Glomerular visceral epithelial cell (primary cell): Measurements from ENCODE around the gene LRPAP1.
"Not testable (repeated sequence)": the region's sequence is repeated elsewhere in the genome, so short reads cannot be mapped to it uniquely, and the experiment has no call there.

Experiments used
- DNase-seq: peaks from one replicate; pipeline ENCODE4 v3.0.0-alpha.2; 2016; ENCODE audit errors: extremely low spot score

LRPAP1 gene

DNA sequence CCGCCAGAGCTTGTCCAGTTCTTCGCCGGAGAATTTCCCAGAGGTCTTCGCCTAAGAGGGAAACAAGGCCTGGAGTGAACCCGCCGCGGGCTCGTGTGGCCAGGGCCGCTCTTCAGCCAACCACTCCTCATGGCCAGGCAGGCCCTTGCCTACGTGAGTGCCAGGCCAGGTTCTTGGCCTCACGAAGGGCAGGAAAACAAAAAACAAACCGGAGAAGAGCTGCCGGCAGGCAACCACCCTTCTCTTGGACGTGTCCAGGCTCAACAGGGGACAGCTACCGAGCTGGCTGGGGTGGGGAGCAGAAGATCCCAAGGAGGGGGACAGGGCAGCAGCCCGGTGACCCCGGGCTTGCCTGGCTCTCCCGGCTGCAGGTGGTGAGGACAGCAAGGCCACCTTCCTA, 13.3 kb downstream of the LRPAP1 start:
- DNase-seq = no peak

DNA sequence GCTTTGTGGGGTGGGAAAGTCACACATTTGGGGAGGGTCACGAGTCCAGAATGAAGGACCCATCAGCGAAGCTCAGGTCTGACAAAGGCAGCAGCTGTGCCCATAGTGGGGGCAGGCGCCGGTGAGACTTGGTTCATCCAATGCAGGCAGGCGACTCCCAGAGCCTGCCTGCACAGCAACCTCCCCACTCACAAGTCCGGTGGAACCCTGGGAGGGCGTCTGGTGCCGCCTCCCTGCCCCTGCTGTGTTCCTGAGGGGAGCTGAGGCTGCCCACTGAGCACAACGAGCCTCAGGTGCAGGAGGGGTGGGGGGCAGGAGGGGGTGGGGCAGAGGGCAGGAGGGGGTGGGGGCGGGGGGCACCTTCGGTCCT, 13.7 kb downstream of the LRPAP1 start:
- no peak for DNase-seq

DNA sequence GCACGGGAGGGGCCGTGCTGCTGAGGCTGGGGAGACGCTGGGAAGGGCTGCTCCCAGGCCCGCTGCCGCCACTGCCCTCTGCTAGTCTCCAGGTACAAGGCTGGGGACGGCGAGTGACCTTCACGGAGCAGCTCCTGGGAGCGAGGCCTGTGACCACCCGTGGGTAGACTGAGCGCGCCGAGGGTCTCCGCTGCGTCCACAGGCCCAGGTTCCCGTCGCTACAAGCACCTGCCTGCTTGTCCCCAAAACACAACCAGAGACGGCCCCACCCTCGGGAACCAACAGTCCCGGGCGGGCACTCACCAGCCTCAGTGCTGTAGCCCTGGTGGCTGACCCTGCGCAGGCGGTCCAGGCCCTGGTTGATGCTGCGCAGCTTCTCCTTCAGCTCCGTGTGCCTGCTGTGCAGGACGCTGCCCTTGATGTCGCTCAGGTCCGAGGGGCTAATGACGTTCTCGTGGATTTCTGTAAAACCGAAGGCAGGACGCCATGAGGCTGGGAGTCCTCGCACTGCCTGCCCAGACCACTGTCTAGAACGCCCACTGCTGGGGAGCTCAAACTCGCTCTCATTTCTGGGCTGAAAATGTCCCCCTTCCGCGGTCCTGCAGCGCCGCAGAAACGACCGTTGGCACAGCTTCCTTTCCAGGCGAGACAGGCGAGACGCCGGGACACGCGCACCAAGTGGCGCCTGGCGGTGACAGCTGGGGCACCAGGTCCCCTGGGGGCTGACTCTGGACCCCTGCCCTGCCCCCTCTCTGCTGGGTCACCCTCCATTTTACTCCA, 14.3 kb downstream of the LRPAP1 start:
- DNase-seq = no peak

DNA sequence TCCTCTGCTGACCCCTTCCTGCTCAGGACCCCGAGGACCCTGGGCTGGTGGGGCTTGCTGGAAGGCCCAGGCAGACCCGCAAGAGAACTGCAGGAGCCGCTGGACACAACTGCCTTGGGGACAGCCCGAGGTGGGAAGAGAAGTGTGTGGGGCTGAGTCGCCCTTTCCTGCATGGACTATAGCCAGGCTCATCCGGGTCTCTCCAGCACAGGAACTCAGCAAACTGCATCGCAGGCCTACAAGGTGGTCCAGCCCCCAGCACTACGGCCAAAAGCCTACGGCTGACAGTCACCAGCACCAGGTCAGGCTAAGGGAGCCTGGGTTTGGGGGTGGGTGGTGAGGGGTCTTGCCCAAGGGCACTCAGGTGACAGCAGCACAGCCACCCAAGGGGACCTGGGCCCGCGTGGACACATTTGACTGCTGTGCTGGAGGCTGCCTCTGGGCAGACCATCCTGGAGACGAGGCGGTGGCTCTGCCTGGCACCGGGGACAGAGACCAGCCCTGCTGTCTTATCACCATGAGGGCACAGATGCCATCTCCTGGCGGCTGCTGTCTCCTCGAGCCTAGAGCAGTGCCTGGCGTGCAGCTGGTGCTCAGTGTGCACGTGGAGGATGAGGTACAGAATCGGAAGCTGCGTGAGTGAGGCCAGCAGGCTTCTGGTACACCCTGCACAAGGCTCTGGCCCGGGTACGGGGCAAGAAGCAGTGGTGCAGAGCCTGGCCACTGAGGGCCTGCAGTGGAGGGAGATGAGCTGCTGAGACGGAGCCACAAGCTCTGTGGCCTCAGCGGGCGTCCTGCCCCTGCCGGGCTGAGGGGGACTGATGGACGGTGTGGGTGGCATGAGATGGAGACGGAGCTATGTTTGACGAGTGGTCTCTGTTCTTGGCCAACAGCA, 15.1 kb downstream of the LRPAP1 start:
- no peak for DNase-seq

DNA sequence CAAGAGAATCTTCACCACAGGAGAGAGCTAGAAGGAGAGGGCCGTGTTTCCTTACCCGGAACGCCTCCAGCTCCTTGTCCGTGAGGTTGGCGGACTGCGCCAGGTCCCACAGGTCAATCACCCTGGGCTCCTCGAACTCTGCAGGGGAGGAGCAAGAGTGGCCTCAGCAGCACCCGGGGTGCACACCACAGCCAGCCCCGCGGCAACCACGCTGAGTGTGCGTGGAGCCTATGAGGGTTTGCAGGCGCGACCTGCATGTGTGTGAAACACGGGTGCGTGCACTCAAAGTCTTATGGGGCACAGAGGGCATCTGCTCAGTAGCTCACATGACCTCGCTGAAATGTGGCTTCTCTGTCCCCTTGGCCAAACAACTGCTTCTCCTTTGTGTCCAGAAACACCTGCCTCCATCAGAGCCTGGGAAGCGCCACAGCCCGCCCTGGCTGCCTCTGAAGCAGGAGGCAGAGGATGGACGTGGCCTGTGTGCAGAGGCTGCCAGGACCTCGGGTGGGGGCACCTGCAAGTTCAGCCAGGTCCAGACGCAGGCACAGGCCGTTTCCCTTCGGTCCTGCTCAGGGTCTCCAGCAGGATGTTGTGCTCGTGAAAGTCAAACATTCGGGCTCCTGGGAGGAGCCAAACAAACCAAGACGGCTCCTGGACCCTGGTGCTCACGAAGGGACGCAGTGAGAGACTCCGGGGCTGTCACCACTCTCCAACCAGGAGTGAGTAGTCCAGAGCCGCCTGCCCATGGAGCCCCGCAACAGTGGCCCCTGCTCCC, 16.0 kb downstream of the LRPAP1 start:
- DNase-seq = no peak

DNA sequence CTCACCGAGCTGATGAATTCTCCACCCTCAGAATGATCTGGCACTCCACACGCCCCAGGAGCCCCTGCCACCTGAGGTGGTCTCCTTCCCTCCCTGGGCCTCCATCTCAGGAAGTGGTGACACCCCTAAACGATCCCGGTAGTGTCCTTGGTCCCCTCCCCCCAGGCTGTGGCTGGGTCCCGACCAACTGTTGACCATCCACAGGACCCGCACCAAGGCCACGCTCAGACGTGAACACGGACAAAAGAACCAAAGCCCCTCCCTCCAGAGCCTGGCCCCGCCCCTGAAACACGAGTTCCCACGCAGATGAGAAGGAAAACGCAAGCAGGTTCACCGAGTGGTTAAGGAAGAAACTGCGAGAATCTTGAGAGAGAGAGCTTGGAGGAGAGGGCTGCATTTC, 16.6 kb downstream of the LRPAP1 start:
- DNase-seq = no peak

DNA sequence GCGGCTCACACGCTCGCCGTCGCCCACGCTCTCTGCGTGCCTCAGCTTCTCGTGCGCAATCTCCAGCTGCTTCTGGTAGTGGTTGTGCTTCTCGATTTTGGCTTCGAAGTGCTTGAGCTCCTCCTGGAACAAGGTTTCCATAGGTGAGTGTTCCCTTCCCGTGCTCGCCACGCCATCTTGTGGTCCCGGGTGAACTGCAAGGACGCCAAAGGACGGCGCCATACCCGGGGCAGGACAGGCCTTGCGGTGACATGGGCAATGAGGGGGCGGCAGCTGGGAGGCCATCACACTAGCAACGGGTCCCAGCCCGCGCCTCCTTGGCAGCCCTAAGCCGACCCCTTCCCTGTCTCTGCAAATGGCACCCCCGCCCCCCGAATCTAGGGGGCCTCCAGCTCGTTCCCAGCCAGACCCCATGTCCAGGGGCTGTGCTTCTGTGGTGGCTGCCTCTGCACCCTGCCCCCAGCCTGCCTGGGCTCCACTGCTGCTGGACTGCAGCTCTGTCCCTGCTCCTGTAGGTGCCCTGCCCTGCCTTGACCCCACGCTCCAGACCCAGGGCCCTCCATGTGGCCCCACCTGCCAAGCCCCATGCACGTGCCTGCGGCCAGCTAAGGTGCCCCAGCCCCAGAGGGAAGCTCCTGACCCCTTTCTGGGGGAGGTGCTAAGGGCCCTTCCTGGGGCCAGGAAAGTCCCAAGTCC, 17.3 kb downstream of the LRPAP1 start:
- DNase-seq = no peak

DNA sequence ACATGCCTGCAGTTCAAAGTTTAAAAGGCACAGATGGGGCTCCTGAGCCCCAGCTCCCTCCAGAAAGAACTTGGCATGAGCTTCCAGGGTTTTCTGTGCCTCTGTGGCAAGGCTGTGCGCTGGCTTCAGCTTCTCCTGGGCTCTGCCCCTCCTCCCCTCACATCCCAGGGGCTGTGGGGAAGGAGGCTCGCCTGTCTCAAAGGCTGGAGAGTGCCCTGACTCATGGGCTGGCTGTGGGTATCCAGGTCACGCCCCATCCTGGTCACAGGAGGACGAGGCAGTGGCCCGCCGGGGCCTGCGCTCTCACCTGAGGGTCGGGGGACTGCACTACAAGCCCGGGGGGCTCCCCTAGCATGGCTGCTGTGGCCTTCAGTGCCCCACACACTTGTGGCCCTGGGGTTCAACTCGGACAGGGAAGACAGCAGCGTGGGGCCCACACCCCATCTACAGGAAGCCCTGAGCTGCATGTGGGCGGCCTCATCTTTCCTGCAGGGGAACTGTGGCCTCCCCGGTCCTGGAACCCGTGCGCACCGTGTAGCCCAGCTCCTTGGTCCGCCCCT, 17.9 kb downstream of the LRPAP1 start:
- DNase-seq = no peak

DNA sequence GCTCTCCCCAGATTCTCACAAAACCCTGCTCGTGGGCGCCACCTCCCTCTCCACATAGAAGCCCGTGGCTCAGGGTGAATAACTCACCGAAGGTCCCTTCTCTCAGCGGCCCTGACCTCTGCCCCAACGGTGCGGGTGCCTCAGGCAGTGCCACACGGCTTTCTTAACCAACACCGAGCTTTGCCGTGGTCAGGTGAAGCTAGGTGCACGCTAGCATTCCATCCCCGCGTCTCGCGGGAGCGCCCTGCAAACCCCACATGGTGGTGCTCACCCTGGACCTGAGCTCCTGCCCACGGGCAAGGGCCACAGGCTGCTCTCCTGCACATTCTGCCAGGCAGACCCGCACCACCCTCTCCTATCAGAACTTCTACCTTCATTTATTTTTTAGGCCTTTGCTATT, 18.4 kb downstream of the LRPAP1 start:
- DNase-seq = no peak

DNA sequence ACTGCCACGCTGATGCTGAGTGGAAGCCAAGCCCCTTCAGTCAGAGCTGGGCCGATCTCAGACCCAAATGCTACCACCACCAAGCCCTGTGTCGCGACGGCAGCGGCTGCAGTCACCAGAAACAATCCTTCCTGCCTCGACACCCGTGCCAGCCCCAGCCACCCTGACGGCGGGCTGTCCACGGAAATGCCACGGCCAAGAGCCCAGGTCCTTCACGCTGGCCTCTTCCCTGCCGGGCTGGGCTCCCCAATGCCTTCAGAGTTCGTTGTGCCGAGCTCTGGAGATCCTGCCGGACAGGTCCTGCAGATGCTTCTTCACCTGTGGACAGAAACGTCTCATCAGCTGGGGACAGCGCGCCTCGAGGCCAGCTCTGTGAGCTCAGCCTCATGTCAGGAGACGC, 19.5 kb downstream of the LRPAP1 start:
- no peak for DNase-seq

DNA sequence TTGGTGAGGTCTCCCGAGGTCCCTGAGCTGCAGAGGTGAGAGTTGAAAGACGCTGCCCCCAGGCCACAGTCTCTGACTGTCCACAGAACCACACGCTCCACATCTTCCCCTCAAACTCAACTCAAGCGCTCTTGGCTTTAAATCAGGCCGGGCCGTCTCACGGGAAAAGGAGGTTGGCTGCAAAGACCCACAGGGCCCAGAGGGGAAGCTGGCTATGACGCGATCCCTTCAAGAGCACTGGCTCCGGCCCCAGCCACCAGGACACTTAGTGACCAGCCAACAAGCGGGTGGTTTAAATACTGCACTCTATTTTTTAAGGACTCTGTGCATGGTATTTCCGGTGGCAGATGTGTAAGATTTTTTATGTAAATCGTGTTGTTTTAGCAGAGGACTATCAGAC, 19.9 kb downstream of the LRPAP1 start:
- DNase-seq = no peak

DNA sequence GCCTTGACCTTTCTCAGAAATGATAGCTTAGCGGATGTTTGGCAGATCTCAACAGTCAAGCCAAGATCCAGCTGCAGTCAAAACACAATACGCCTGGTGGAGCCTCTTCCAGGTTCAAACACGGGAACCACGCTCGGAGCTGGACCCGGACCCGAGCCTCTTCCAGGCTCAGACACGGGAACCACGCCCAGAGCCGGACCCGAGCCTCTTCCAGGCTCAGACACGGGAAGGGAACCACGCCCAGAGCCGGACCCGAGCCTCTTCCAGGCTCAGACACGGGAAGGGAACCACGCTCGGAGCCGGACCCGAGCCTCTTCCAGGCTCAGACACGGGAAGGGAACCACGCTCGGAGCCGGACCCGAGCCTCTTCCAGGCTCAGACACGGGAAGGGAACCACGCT, 20.6 kb downstream of the LRPAP1 start:
- not testable (repeated sequence) for DNase-seq

DNA sequence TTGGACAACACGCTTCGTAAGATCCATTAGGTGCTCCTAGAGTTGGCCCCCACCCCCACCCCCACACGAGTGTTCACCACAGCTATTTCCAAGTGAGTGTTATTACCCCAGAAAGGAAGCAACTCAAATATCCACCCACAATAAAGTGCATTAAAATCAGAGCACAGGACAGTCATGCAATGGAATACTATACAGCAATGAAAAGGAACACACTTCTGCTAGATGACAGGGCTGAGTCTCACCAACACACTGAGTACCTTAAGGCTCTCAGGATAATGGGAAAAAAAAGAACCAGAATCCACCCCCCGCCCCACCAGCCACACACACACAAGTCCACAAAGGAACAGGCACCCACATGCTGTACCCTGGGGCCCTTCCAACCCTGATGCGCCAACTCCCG, 21.0 kb downstream of the LRPAP1 start:
- DNase-seq = no peak

DNA sequence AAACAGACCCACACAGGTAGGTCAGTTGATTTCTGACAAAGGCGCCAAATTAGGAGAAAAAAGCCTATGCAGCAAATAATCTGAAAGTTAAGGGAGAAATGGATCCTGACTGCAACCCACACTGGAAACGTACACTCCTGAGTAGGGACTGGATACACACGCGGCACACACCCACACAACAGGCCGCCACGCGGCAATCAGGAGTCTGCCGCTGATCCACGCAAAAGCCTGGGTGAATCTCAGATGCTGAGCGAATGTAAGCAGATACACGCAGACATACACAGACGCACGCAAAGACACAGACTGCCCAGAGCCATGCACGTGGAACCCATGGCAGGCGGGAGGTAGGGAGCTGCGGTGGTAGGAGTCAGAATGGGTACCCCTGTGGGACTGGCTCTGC, 21.7 kb downstream of the LRPAP1 start:
- DNase-seq = no peak

DNA sequence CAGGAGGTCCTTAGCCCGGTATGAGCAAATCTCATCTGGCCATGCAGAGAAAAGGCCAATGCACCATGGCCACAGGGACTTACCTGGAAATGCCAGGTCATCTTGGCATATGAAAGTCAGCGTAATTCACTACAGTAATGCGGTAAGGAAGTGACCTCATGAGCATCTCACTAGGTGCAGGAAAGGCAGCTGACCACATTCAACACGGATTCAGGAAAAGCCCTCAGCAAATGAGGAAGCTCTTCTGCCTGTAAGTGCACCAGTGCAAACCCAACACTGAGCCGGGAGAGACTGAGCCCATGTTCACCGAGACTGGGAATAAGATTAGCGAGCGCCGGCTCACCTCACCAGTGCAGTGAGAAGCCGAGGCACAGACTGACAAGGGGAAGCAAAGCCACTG, 23.7 kb downstream of the LRPAP1 start:
- no peak for DNase-seq

DNA sequence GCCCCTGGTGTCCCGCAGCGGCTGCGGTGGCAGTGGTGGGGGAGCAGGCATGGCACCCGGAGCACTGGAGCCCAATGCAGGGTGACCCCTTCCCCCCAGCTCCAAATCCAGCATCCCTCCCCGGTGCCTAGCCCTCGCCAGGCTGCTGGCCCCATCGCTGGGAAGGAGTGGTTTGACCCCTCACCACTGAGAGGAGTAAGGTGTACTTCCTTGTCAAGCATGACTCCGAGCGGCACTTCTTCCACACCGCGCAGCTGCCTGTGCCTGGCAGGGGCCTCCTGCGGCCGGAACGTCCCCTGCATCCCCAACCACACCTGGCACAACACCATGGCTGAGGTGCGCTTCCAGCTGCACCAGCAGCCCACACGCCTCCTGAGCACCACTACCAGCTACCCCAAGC, 27.0 kb downstream of the LRPAP1 start:
- no peak for DNase-seq

DNA sequence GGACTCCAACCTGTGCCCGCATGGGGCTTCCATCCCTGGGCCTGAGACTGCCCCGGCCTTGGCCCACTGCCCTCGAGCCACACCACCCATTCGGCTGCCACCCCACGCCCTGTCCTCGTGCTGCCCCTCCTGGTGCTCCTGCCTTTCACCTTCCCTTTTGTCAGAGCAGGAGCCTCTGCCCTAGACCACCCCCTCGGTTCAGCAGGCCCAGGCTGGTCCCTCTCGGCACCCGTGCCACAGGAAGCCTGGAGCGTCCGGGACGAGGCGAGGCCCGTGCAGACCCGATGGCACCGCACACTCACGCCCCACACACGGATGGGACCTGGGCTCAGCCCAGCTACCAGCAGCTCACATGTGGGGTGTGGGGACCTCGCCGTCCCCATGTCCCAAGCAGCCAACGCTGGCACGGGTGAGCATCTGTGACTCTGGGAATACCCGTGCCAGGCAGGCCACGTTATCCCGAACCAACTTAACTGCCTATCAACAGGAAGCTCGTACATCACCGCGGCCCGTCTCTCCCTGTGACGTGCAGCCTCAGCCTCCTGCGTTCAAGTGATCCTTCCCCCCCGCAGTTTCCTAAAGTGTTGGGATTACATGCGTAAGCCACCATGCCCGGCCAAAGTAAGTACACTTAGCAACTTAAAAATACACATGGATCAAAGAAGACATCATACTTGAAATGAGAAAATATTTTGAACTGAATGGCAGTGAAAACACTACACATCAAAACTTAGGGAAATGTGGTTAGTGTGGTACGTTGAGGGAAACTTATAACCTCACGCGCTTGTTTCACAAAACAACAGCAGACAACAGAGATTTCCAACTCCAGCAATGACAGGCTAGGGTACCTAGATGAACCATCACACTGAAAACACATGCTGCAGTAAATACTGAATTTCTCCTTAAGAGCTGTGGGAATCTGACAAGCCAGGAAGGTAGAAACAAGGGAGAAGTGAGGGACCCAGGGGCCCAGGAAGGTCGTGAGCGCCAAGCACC, 29.0 kb downstream of the LRPAP1 start:
- no peak for DNase-seq

DNA sequence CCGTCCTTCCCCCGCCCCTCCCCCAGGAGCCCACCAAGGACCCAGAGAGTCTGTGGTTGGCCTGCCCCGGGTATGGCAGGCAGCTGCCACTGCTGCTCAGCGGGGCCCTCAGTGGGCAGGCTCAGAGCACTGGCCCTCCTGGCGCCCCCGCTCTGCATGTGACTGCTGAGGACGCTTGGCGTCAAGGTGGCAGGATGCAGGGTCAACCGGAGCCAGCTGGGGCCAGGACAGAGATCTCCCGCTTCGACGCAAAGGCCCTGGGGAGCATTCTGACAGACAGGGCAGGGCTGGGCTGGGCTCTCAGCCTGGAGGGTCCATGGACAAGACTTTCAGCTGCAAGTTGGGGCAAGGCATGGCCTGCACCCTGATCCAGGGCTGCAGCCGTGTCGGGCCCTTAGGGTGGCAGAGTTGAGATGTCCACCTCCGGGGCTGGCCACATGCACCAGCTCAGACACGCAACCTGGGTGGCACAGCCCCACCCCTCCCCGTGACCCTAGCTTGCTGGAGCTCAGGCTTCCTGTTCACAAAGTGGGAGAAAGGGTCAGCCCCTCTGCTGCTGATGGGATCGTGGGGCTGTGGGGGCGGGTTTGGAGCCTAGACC, 30.3 kb downstream of the LRPAP1 start:
- no peak for DNase-seq

DNA sequence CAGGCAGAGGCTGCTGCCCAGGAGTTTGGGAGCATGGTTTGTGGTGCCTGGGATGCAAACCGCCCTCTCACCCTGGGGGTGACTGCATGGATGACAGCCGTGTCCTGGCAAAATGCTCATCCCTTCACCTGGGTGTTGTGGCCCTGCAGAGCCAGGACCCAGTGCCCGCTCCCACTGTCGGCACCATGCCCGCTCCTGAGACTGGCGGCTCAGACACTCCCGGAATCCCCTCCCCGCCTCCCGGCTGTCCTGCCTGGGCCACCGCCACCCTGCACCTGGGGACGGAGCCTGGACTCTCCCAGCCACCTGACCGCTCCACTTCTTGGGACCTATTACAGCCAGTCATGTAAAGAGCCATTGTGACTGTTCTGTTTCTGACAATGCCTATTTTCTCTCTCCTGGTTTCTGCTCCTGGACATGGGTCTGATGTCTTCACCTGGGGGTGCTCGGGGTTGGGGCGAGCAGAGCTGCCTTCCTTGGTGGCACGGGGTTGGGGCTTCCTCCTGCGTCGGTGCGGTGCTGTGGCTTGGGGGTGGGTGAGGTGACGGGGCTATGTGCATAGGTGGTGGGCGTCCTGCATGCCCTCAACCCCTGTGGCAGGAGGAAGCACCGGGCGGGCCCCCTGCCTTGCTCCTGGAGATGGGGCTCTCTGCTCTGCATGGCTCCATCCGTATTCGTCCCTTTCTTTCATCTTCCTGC, 30.9 kb downstream of the LRPAP1 start:
- no peak for DNase-seq
